Activated T-cell treated with anti-CD3 and anti-CD28 coated beads, Interleukin-2, amount 50 U/mL, for 48 hours (primary cell): Measurements from ENCODE around the gene FAM234B.
A peak's percentile ranks its signal among the peaks of the same experiment; 100 is the strongest.

ENCODE experiments used
- DNase-seq, 2 experiments: peaks; one replicate each; pipeline ENCODE4 v3.0.0-alpha.2; 2020

FAM234B gene

GRCh38 chr12:13095266-13095995, 51.2 kb downstream of the FAM234B start:
- no peak for DNase-seq

GRCh38 chr12:13097491-13098011, 53.4 kb downstream of the FAM234B start:
- DNase-seq: no peak

- no peak for DNase-seq
Observed at GRCh38 chr12:13099066-13099843, 55.1 kb downstream of the FAM234B start.

- no peak for DNase-seq
Observed at GRCh38 chr12:13099844-13100604, 55.8 kb downstream of the FAM234B start.

GRCh38 chr12:13100605-13100881, 56.4 kb downstream of the FAM234B start:
- DNase-seq: no peak

GRCh38 chr12:13100882-13101769, 56.9 kb downstream of the FAM234B start:
- peak; percentile 90 to 91 for DNase-seq

GRCh38 chr12:13101821-13102375, 57.7 kb downstream of the FAM234B start:
- peak; percentile 52 to 60 for DNase-seq

GRCh38 chr12:13102461-13103195, 58.4 kb downstream of the FAM234B start:
- no peak for DNase-seq

- peak; percentile 59 to 66 for DNase-seq
Observed at GRCh38 chr12:13103391-13104033, 59.3 kb downstream of the FAM234B start, which contains the start of gene GSG1. GSG1 (minus strand) TSS chr12:13103667; CDS start chr12:13103512, 155 bp downstream.

- DNase-seq: no peak
Observed at GRCh38 chr12:13104409-13104808, 60.2 kb downstream of the FAM234B start.

- DNase-seq: no peak
Observed at GRCh38 chr12:13105781-13106180, 61.6 kb downstream of the FAM234B start.

GRCh38 chr12:13106666-13107065, 62.5 kb downstream of the FAM234B start:
- DNase-seq: no peak

GRCh38 chr12:13112968-13113367, 68.8 kb downstream of the FAM234B start:
- no peak for DNase-seq

GRCh38 chr12:13114251-13115052, 70.3 kb downstream of the FAM234B start:
- DNase-seq: no peak

GRCh38 chr12:13116259-13116658, 72.1 kb downstream of the FAM234B start:
- no peak for DNase-seq

GRCh38 chr12:13117029-13117428, 72.8 kb downstream of the FAM234B start:
- no peak for DNase-seq

GRCh38 chr12:13119826-13120225, 75.6 kb downstream of the FAM234B start:
- no peak for DNase-seq

- no peak for DNase-seq
Observed at GRCh38 chr12:13120413-13120812, 76.2 kb downstream of the FAM234B start.

- no peak for DNase-seq
Observed at GRCh38 chr12:13121568-13121967, 77.4 kb downstream of the FAM234B start.
